Renal cortex interstitium (tissue), 11 donors: Measurements from ENCODE around the gene ITFG2. TPM values are rescaled to one million over a fixed set of nuclear protein-coding genes. Genes with fewer than 3 reads are reported as not detected.

Source experiments
- DNase-seq, 11 donors: peaks; one replicate each; pipeline ENCODE4 v3.0.0-alpha.2; 2013; ENCODE audit warnings: low read depth in 9 of 11, low spot score in 4 of 11; ENCODE audit errors: extremely low read depth in 1 of 11
- polyA plus RNA-seq, 3 donors: library from polyadenylated mRNA; unstranded; fragments of 120-200 nt; gene quantifications; one replicate each; pipeline ENCODE4 v1.2.1, GENCODE V29; 2013; ENCODE audit not compliant: insufficient read length in 3 of 3

The ITFG2 gene
- polyA plus RNA-seq, 3 donors = 62.0 to 85.5 (median 67.0) TPM

DNA sequence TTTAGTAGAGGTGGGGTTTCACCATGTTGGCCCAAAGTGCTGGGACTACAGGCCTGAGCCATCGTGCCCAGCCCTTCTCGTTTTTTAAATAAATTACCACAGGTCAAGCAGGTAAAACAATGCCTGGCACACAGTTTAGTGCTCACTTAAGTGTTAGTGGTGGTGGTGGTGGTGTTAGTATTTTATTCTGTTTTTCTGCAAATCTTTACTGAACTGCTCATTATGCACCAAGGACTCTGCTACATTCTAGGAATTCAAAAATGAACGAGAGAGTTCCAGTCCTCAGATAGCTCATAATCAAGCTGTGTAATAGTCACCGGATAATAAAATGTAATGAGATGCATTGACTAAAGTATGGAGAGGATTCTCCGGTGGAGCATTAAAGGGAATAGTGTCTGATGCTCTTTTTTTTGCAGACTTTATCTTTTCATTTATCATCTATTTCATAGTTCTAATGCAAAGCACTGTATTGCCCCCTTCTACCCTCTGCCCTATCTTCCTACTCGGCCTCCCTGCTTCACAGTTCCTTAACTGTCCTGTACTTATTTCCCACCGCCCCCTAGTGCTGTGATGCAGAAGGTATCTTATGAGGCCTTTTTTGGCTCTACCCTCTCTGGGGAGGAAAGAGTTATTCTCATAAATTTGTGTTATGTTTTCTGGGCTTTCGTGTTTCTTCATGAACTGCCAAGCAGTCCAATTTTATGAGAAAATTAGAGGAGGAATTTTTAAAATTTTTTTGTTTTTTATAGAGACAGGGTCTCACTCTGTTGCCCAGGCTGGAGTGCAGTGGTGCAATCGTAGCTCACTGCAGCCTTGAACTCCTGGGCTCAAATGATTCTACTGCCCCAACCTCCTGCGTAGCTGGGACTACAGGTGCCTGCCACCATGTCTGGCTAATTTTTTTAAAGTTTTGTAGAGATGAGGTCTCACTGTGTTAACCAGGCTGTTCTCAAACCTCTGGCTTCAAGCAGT lies 1.0 kb downstream of the ITFG2 start:
- DNase-seq = peak in 2 of 11 donors; percentile 52 to 70

GRCh38 chr12:2819810-2820209 lies 7.3 kb downstream of the ITFG2 start:
- DNase-seq = no peak

DNA sequence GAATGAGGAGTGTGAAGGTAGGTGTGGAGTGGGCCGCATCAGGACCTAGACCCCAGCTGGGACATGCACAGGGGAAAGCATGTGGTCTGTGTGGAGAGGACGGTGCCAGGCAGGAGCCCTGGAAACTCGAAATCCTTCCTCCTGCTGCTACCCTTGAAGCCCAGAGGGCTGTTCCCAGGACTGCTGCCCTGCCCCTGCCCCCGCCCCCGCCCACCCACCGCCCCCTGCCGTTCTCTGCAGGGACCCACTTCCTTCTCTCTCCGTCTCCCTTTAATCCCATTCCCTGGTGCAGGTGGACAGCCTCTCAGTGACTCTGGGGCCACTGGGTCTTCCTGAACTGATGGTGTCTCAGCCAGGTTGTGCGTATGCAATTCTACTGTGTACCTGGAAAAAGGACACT lies 8.0 kb downstream of the ITFG2 start:
- no peak for DNase-seq

GRCh38 chr12:2823483-2823882 lies 11.0 kb downstream of the ITFG2 start:
- DNase-seq = no peak

DNA sequence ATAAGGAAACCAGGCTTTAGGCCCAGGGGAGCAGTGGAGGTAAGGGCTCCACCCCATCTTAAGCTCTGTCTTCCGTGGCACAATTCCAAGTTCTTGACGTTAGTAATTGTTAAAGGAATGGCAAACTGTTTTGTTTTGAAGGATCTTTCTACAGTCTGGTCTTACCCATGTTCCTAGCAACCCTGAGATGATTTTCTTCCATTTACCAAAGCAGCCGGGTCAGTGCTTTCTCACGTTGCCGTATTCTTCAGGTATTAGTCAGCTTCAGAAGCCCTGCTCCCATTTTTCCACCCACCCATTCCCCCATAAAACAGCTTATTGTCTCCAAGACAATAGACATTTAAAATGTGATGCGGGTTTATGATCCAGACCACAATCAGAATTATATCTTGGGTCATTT lies 12.1 kb downstream of the ITFG2 start:
- no peak for DNase-seq

GRCh38 chr12:2825132-2825531 lies 12.7 kb downstream of the ITFG2 start:
- no peak for DNase-seq

- no peak for DNase-seq
These were observed 13.6 kb downstream of the ITFG2 start for GRCh38 chr12:2826036-2826435.

- DNase-seq = no peak
These were observed 14.4 kb downstream of the ITFG2 start for GRCh38 chr12:2826721-2827515.

GRCh38 chr12:2829275-2829674 lies 16.8 kb downstream of the ITFG2 start:
- no peak for DNase-seq

GRCh38 chr12:2832550-2833127 lies 20.2 kb downstream of the ITFG2 start:
- DNase-seq = no peak

DNA sequence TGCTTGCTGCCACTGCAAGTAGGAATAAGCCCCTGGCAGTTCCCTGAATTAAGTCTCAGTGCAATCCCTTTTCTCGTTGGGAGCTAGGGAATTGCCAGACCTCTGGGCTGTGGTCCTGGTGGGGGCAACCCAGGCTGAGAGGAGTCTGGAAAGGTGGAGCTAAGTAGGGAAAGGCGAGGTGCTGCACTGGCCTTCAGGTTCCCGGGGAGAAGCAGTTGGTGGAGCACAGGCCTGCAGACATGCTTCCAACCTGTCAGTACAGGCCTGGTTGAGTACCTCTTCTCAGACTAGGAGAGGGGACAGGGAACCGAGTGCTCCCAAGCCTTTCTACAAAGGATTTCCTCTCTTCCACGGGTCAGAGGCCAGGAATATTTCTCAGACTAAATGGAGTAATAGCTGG lies 20.9 kb downstream of the ITFG2 start:
- DNase-seq = no peak

DNA sequence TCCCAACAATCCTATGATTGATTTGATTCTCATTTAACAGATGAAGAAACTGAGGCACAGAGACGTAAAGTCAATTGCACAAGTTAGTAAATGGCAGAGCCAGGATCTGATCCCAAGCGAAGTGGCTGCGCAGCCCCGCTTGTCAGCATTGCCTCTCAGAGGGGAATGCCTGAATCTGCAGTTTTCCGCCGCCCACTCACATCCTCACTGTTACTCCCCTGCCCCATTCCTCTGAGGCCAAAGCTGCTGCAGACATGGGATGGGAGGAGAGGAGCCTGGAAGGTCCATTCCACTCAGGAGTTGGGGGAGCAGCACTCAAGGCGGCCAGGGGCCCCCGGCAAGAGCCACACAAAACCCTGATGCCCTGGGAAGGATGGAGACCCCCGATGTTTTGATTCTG lies 21.3 kb downstream of the ITFG2 start:
- no peak for DNase-seq

DNA sequence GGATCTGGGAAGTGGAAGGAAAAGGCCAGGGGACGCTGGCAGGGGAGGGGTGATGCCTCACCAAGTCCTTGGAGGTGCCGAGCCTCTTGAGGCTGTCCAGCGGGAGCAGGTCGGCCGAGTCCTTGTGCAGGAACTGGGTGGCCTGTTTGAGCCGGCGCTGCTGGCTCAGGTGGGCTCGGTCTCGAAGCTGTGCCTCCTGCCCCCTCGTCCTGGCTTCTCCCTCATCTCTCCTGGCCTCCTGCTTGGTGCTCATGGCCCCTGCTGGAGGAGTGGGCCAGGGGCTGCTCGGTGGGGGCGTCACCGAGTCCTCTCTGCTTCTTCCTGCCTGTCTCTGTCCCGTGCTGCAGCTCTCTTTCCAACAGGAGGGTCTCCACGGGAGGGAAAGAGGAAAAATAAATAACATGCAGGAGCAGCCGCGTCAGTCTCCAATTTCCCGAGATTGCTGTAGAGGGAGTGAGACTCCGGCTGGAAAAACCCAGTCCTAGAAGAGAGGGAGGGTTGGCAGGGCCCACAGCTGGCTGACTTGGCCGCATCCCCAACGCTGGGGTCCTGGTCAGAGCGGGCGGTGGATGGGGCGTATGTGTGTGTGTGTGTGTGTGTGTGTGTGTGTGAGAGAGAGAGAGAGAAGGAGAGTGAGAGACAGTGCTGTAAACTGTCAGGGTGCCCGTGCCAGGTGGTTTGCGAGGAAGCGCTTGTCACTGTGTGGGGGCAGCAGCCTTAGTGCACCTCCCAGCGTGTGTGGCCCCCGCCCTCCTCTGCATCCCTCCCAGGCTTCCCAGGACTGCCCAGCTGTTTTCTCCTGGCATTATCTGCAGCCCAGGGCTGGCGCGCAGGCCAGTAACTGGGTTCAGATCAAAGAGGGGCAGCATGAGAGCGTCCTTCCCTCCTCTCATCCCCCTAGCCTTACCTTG lies 22.4 kb downstream of the ITFG2 start, which contains the start of gene NRIP2:
Gene NRIP2 (minus strand): TSS at position 455 of the 911 bp plus-strand sequence. CDS start 52 bp downstream, at position 403.
- DNase-seq = peak in 10 of 11 donors; percentile 44 to 84 (median 74)

DNA sequence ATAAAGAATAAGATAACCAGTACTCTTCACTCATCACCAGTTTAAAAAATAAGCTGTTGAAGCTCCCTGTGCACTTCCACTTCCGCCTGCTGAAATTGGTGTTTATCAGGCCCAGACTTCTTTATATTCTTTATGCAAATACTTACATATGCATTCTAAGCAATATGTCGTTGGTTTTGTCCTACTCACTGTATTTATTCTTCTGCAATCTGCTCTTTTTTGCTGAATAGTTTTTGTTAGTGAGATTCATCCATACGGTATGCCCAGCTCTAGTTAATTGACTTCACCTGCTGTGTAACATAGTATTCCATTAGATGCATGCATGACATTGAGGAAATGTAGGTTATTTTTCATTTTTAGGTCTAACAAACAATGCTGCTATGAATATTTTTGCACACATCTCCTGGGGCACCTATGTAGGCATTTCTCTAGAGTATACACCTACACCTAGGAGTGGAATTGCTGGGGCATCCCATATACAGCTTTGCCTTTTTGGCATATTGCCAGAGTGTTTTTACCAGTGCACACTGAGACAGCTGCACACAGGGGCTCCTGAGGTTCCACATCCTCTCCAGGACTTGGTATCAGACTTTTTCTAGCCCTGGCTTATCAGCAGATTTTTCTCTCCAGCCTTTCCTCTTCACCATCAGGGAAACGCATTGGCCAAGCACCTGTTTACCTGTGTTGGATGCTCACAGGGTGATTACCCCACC lies 23.4 kb downstream of the ITFG2 start:
- no peak for DNase-seq

GRCh38 chr12:2836574-2836973 lies 24.1 kb downstream of the ITFG2 start:
- no peak for DNase-seq

- DNase-seq = no peak
These were observed 28.7 kb downstream of the ITFG2 start for GRCh38 chr12:2841056-2841650.

- DNase-seq = no peak
These were observed 30.5 kb downstream of the ITFG2 start for GRCh38 chr12:2842948-2843347.

- no peak for DNase-seq
These were observed 32.3 kb downstream of the ITFG2 start for GRCh38 chr12:2844786-2845185.
